Subcutaneous abdominal adipose tissue (tissue), 5 donors: Measurements from ENCODE around the gene ITGA11.
A peak's percentile ranks its signal among the peaks of the same experiment; 100 is the strongest.

Experiments
- H3K27ac ChIP-seq: one replicate; pipeline ENCODE4 v1.7.0; 2013; ENCODE audit warnings: low read depth, mild to moderate bottlenecking, inconsistent platforms, low read length, moderate library complexity
- H3K27me3 ChIP-seq, 5 donors: one replicate each; pipeline ENCODE4 v1.7.0; 2013; ENCODE audit warnings: low read length in 5 of 5, inconsistent platforms in 1 of 5; ENCODE audit not compliant: control insufficient read depth in 5 of 5, insufficient read depth in 4 of 5
- H3K36me3 ChIP-seq, 5 donors: one replicate each; pipeline ENCODE4 v1.7.0; 2013; ENCODE audit warnings: low read length in 5 of 5; ENCODE audit not compliant: control insufficient read depth in 5 of 5, insufficient read depth in 5 of 5
- H3K4me1 ChIP-seq, 5 donors: one replicate each; pipeline ENCODE4 v1.7.0; 2013; ENCODE audit warnings: low read length in 5 of 5, mild to moderate bottlenecking in 3 of 5, moderate library complexity in 1 of 5; ENCODE audit not compliant: control insufficient read depth in 5 of 5, insufficient read depth in 5 of 5
- H3K4me3 ChIP-seq, 5 donors: one replicate each; pipeline ENCODE4 v1.7.0; 2013; ENCODE audit warnings: low read length in 5 of 5, low read depth in 1 of 5
- H3K9ac ChIP-seq, 5 donors: one replicate each; pipeline ENCODE4 v1.7.0; 2013; ENCODE audit warnings: low read length in 5 of 5, mild to moderate bottlenecking in 4 of 5, moderate library complexity in 3 of 5
- H3K9me3 ChIP-seq, 5 donors: one replicate each; pipeline ENCODE4 v1.7.0; 2013; ENCODE audit warnings: low read length in 5 of 5; ENCODE audit not compliant: control insufficient read depth in 5 of 5
- donor health status: healthy.
- donor health status: healthy.
- donor health status: healthy.
- donor health status: healthy.
- donor health status: healthy.

The ITGA11 gene

GRCh38 chr15:68274201-68274848, 157.6 kb downstream of the ITGA11 start:
- H3K27me3 ChIP-seq: no peaks in the 10 kb centered on the region
- peaks cover 4 to 39% (median 30%) of the 10 kb centered on the region in 5 donors for H3K4me1 ChIP-seq
- no peak overlapping the region for H3K27ac ChIP-seq
- H3K36me3 ChIP-seq: no peaks in the 10 kb centered on the region
- no peak overlapping the region for H3K9ac ChIP-seq
- H3K9me3 ChIP-seq: no peaks in the 10 kb centered on the region
- H3K4me3 ChIP-seq: no peak overlapping the region

DNA sequence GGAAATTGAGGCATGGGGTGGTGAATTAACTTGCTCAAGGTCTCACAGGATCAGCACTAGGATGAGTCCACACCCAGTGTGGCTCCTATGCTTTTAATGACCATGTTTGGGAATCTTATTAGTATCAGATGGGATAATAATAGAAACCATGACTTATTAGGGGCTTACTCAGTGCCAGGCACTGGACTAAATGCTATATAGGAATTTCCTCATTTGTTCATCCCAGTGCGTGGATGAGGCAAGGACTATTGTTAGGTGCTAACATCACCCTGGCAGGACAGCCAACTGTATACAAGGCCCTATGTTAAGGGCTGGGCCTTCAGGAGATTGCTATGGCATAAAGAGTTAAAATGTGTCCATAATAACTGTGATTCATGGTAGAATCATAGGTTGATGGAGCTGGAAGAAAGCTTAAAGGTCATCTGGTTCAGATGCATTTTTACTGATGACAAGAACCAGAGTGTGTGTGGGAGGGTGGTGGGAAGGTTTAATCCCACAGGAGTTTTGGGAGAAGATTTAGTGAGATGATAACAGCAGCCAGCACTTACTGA, 159.2 kb downstream of the ITGA11 start:
- Histone ChIP-seq H3K4me1 (peaks cover 2 to 28% (median 18%) of the 10 kb centered on the region in 5 donors), H3K9me3 (no peaks in the 10 kb centered on the region), H3K36me3 (no peaks in the 10 kb centered on the region), H3K27ac (no peak overlapping the region), H3K27me3 (no peaks in the 10 kb centered on the region), H3K9ac (peak overlapping the region in 2 of 5 donors; percentile 9 to 17), H3K4me3 (no peak overlapping the region)

- H3K27me3 ChIP-seq: no peaks in the 10 kb centered on the region
- peaks cover 2 to 23% (median 14%) of the 10 kb centered on the region in 5 donors for H3K4me1 ChIP-seq
- no peaks in the 10 kb centered on the region for H3K36me3 ChIP-seq
- no peak overlapping the region for H3K27ac ChIP-seq
- H3K4me3 ChIP-seq: peak overlapping the region in 1 of 5 donors; percentile 25
- peak overlapping the region in 1 of 5 donors; percentile 64 for H3K9ac ChIP-seq
- no peaks in the 10 kb centered on the region for H3K9me3 ChIP-seq
Measured at GRCh38 chr15:68271854-68272471, 160.0 kb downstream of the ITGA11 start.

DNA sequence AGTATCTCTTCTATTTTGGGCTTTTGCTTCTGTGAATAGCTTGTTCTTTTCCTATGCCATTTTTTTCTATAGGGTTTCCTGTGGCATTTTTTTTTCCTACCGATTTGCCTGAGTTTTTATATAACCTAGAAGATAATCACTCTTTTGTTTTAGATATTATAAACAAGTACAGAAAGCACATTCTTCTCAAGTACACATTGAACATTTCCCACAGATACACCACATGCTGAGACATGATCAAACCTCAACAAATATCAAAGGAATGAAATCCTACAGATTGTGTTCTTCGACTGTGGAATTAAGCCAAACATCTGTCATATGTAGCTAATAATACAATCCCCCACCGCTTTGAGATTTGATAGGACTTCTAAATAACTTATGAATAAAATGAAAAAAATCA, 163.6 kb downstream of the ITGA11 start:
- no peak overlapping the region for H3K9ac ChIP-seq
- no peaks in the 10 kb centered on the region for H3K27me3 ChIP-seq

GRCh38 chr15:68265674-68266073, 166.3 kb downstream of the ITGA11 start:
- H3K9ac ChIP-seq: no peak overlapping the region
- no peaks in the 10 kb centered on the region for H3K9me3 ChIP-seq
- no peak overlapping the region for H3K4me3 ChIP-seq
- H3K36me3 ChIP-seq: no peaks in the 10 kb centered on the region
- no peaks in the 10 kb centered on the region for H3K4me1 ChIP-seq
- H3K27ac ChIP-seq: no peak overlapping the region
- no peaks in the 10 kb centered on the region for H3K27me3 ChIP-seq

More for the DNA sequence above, 163.6 kb downstream of the ITGA11 start:
- Histone ChIP-seq H3K27ac (no peak overlapping the region), H3K9me3 (no peaks in the 10 kb centered on the region), H3K36me3 (no peaks in the 10 kb centered on the region), H3K4me3 (no peak overlapping the region), H3K4me1 (peaks cover 0 to 13% (median 6%) of the 10 kb centered on the region in 5 donors)

DNA sequence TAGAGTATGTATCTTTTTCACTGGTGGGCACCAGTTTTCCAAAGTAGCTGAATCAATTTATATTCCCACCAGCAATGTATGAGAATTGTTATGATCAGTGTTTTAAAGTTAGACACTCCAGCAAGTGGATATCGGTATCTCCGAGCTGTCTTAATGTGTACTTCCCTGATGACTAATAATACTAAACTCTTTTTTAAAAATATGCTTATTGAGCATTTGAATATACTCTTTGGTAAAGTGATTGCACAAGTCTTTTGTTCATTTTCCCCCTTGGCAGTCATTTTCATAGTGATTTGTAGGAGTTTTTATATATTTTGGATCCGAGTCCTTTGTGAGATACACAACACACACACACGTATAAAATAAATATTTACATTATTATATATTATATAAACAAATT, 166.9 kb downstream of the ITGA11 start:
- no peak overlapping the region for H3K4me3 ChIP-seq
- no peaks in the 10 kb centered on the region for H3K9me3 ChIP-seq
- no peak overlapping the region for H3K9ac ChIP-seq
- H3K27ac ChIP-seq: no peak overlapping the region
- H3K36me3 ChIP-seq: no peaks in the 10 kb centered on the region
- no peaks in the 10 kb centered on the region for H3K4me1 ChIP-seq
- H3K27me3 ChIP-seq: no peaks in the 10 kb centered on the region

DNA sequence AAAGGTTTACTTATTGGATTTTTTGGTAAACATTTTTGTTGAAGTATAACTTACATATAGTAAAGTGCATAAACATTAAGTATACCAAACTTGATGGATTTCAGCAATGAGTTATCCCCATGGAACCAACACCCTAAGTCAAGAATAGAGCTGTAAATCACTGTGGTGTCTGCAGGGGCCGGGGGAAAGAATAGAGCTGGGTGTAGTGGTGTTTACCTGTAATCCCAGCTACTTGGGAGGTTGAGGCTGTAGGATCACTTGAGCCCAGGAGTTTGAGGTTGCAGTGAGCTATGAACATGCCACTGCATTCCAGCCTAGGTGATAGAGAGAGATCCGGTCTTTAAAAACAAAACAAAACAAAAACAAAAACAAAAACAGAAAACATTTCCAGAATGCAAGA, 167.7 kb downstream of the ITGA11 start:
- no peak overlapping the region for H3K9ac ChIP-seq
- no peak overlapping the region for H3K4me3 ChIP-seq
- no peak overlapping the region for H3K27ac ChIP-seq
- no peaks in the 10 kb centered on the region for H3K36me3 ChIP-seq
- no peaks in the 10 kb centered on the region for H3K9me3 ChIP-seq
- no peaks in the 10 kb centered on the region for H3K27me3 ChIP-seq
- H3K4me1 ChIP-seq: no peaks in the 10 kb centered on the region

DNA sequence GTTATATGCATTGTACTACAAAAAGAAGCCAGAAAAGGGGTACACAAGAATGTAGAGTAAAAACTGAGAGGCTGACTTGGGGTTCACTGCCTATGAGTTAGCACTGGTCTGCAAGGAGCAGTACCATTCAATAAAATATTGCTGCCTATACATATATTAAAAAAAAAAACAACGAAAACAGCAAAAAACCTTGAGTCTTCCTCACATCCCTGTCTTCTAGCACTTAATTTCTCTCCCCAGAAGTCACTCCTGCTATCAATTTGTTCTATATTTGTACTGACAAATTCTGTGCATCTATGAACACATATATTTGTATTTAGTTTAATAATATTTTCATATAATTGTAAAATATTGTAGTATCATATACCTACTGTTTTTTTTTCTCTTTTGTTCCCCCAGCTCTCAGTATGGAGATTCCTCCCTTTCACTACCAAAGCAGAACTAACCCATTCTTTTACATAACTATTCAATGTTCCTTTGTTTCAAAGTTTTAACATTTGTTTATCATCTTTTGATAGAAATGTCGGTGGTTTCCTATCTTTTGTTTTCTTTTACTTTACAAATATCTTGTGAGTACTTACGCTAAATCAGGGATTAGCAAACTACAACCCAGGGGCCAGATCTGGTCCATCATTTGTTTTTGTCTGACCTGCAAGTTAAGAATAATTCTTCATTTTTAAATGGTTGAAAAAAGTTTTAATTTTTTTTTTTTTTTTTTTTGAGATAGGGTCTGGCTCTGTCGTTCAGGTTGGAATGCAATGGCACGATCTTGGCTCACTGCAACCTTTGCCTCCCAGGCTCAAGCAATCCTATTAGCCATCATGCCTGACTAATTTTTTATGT, 169.2 kb downstream of the ITGA11 start:
- H3K9me3 ChIP-seq: no peaks in the 10 kb centered on the region
- no peaks in the 10 kb centered on the region for H3K4me1 ChIP-seq
- no peak overlapping the region for H3K27ac ChIP-seq
- H3K36me3 ChIP-seq: no peaks in the 10 kb centered on the region
- H3K9ac ChIP-seq: no peak overlapping the region
- H3K4me3 ChIP-seq: no peak overlapping the region
- no peaks in the 10 kb centered on the region for H3K27me3 ChIP-seq

- H3K4me3 ChIP-seq: no peak overlapping the region
- no peaks in the 10 kb centered on the region for H3K36me3 ChIP-seq
- H3K9me3 ChIP-seq: no peaks in the 10 kb centered on the region
- H3K4me1 ChIP-seq: peaks cover 0 to 6% (median 5%) of the 10 kb centered on the region in 5 donors
- no peak overlapping the region for H3K9ac ChIP-seq
- no peak overlapping the region for H3K27ac ChIP-seq
- H3K27me3 ChIP-seq: no peaks in the 10 kb centered on the region
Measured at GRCh38 chr15:68261980-68262379, 170.0 kb downstream of the ITGA11 start.

- H3K4me1 ChIP-seq: peaks cover 0 to 14% (median 12%) of the 10 kb centered on the region in 5 donors
- H3K4me3 ChIP-seq: no peak overlapping the region
- H3K9me3 ChIP-seq: no peaks in the 10 kb centered on the region
- H3K27ac ChIP-seq: no peak overlapping the region
- H3K27me3 ChIP-seq: no peaks in the 10 kb centered on the region
- H3K36me3 ChIP-seq: no peaks in the 10 kb centered on the region
- H3K9ac ChIP-seq: no peak overlapping the region
Measured at GRCh38 chr15:68261241-68261640, 170.7 kb downstream of the ITGA11 start.
